Colonic mucosa (tissue), 4 donors: ENCODE results near the gene L3MBTL4. TPM values are rescaled to one million over a fixed set of nuclear protein-coding genes. Genes with fewer than 3 reads are reported as not detected.

Experiments used
- DNase-seq: peaks from one replicate; pipeline ENCODE4 v3.0.0-alpha.2; 2020
- H3K27ac ChIP-seq: fragments of 200-600 bp; one replicate; pipeline ENCODE4 v1.8.0; 2021
- H3K27me3 ChIP-seq: fragments of 200-600 bp; one replicate; pipeline ENCODE4 v1.8.0; 2021
- H3K36me3 ChIP-seq: fragments of 200-600 bp; one replicate; pipeline ENCODE4 v1.8.0; 2021
- H3K4me1 ChIP-seq: fragments of 200-600 bp; one replicate; pipeline ENCODE4 v1.8.0; 2021; ENCODE audit warnings: mild to moderate bottlenecking
- H3K4me3 ChIP-seq: fragments of 200-600 bp; one replicate; pipeline ENCODE4 v1.8.0; 2021
- H3K9ac ChIP-seq, 2 donors: one replicate each; pipeline ENCODE4 v1.7.0; 2013; ENCODE audit warnings: control low read depth in 2 of 2, low read depth in 2 of 2, low read length in 2 of 2
- H3K9me3 ChIP-seq: fragments of 200-600 bp; one replicate; pipeline ENCODE4 v1.8.0; 2021
- CTCF ChIP-seq: fragments of 200-600 bp; IDR thresholded peaks from one replicate; pipeline ENCODE4 v1.8.0; 2022; ENCODE audit warnings: antibody characterized with exemption, mild to moderate bottlenecking
- intact Hi-C: fragments of 100-400 bp; cut with DNase I; formaldehyde crosslinking; loops from one replicate; pipeline ENCODE4 v1.14.1; 2022
- total RNA-seq, 2 donors: library from RNA; stranded (reverse); fragmentation: NEBNext Ultra II Directional in 1 of 2; extraction: Animal tissue kit (Norgen Biotek cat#: 25700) in 1 of 2; gene quantifications; one replicate each; pipeline ENCODE4 v1.2.1, GENCODE V29; 2021
- donor health status: healthy.
- donor health status: DM: no; HTN: no; CAD: no.
- donor health status: DM: no; HTN: no; CAD: no.

L3MBTL4 gene
- total RNA-seq, 2 donors from 2014 or later: 3.5 to 3.8 TPM

- no peak for DNase-seq
- H3K9me3 ChIP-seq: no peaks in the 10 kb centered on the region
- intact Hi-C loops: no loop called here
- no peaks in the 10 kb centered on the region for H3K27me3 ChIP-seq
- no peak overlapping the region for H3K27ac ChIP-seq
- H3K36me3 ChIP-seq: no peaks in the 10 kb centered on the region
- TF ChIP-seq CTCF: no peak
- H3K4me3 ChIP-seq: no peak overlapping the region
- no peak overlapping the region for H3K9ac ChIP-seq
- H3K4me1 ChIP-seq: no peaks in the 10 kb centered on the region
Measured at GRCh38 chr18:6257950-6258349, 156.8 kb downstream of the L3MBTL4 start.

GRCh38 chr18:6256521-6256920, 158.2 kb downstream of the L3MBTL4 start:
- intact Hi-C loops: no loop called here
- Histone ChIP-seq H3K27ac (no peak overlapping the region), H3K9me3 (no peaks in the 10 kb centered on the region), H3K4me3 (no peak overlapping the region), H3K36me3 (no peaks in the 10 kb centered on the region), H3K27me3 (no peaks in the 10 kb centered on the region), H3K4me1 (no peaks in the 10 kb centered on the region), H3K9ac (no peak overlapping the region)
- no peak for DNase-seq
- TF ChIP-seq CTCF: no peak

GRCh38 chr18:6255886-6256285, 158.8 kb downstream of the L3MBTL4 start:
- Histone ChIP-seq H3K4me3 (no peak overlapping the region), H3K27me3 (no peaks in the 10 kb centered on the region), H3K27ac (no peak overlapping the region), H3K9ac (no peak overlapping the region), H3K4me1 (no peaks in the 10 kb centered on the region), H3K9me3 (no peaks in the 10 kb centered on the region), H3K36me3 (no peaks in the 10 kb centered on the region)
- no peak for DNase-seq
- intact Hi-C loops: no loop called here
- TF ChIP-seq CTCF: no peak

- Histone ChIP-seq H3K36me3 (no peaks in the 10 kb centered on the region), H3K9me3 (no peaks in the 10 kb centered on the region), H3K27me3 (no peaks in the 10 kb centered on the region), H3K9ac (no peak overlapping the region), H3K4me3 (no peak overlapping the region), H3K4me1 (no peaks in the 10 kb centered on the region), H3K27ac (no peak overlapping the region)
- intact Hi-C loops: no loop called here
- no peak for DNase-seq
- TF ChIP-seq CTCF: no peak
Measured at GRCh38 chr18:6255116-6255705, 159.5 kb downstream of the L3MBTL4 start.

- no peak overlapping the region for H3K9ac ChIP-seq
Measured at GRCh38 chr18:6254456-6254855, 160.3 kb downstream of the L3MBTL4 start.

More at GRCh38 chr18:6254456-6254855, 160.3 kb downstream of the L3MBTL4 start:
- TF ChIP-seq CTCF: no peak
- Histone ChIP-seq H3K36me3 (no peaks in the 10 kb centered on the region), H3K9me3 (no peaks in the 10 kb centered on the region), H3K4me3 (no peak overlapping the region), H3K27me3 (no peaks in the 10 kb centered on the region), H3K4me1 (no peaks in the 10 kb centered on the region), H3K27ac (no peak overlapping the region)
- DNase-seq: no peak
- intact Hi-C loops: no loop called here
